GM12878 (cell line): ENCODE results near the gene DYNLL1. TPM values are rescaled to one million over a fixed set of nuclear protein-coding genes. Genes with fewer than 3 reads are reported as not detected.

ENCODE experiments used
- ATAC-seq: fragments of 200-7000 bp; cut with Tn5 transposase; 3 replicates; pipeline ENCODE4 v1.9.1; 2020; ENCODE audit warnings: mild to moderate bottlenecking, moderate library complexity
- BruUV-seq: library from RNA; stranded (reverse); fragments of 400-500 nt; replicated peaks from 2 replicates; lab custom pipeline; 2021; lab: Mats Ljungman, UMichigan
- CTCF ChIA-PET: fragments of 300-600 bp; sonication (Branson Sonifier 250); formaldehyde crosslinking; extraction: SDS; loops from one replicate; lab custom pipeline; 2021; ENCODE audit warnings: inconsistent platforms; lab: Yijun Ruan, JAX
- POLR2A ChIA-PET: fragments of 350-600 bp; formaldehyde crosslinking; extraction: SDS; loops from one replicate; lab custom pipeline; 2021; ENCODE audit warnings: inconsistent platforms; lab: Charles Lee
- RAD21 ChIA-PET: fragments of 300-600 bp; sonication (Branson Sonifier 250); formaldehyde crosslinking; loops from one replicate; lab custom pipeline; 2023; ENCODE audit warnings: antibody characterized with exemption; ENCODE audit not compliant: unreplicated experiment; lab: Charles Lee
- SMC1A ChIA-PET: fragments of 300-600 bp; sonication (Branson Sonifier 250); formaldehyde crosslinking; loops from one replicate; lab custom pipeline; 2023; ENCODE audit not compliant: unreplicated experiment, uncharacterized antibody; lab: Charles Lee
- DNase-seq: peaks from one replicate; pipeline ENCODE4 v3.0.0-alpha.2; 2011; ENCODE audit warnings: low read depth, low spot score
- FAIRE-seq: peaks from 3 replicates; lab custom pipeline; 2011; peaks lifted over from hg19 to GRCh38; lab: Jason Lieb, UNC
- H2AFZ ChIP-seq: 2 replicates; pipeline ENCODE4 v1.6.0; 2011; ENCODE audit warnings: low read depth, low read length, control low read depth; ENCODE audit not compliant: control insufficient read depth
- H3K27ac ChIP-seq: 2 replicates; pipeline ENCODE4 v1.5.1; 2011; ENCODE audit warnings: control low read depth; ENCODE audit not compliant: control insufficient read depth, insufficient read depth
- H3K27me3 ChIP-seq, 2 experiments: replicated peaks in 1 of 2; 2 replicates each; pipeline versions ENCODE4 v1.6.0 to v1.6.1; 2011; ENCODE audit warnings: low read length in 1 of 2; ENCODE audit not compliant: control insufficient read depth in 2 of 2, insufficient read depth in 2 of 2
- H3K36me3 ChIP-seq, 2 experiments: 2 replicates each; pipeline ENCODE4 v1.5.1; 2011; ENCODE audit warnings: low read length in 1 of 2; ENCODE audit not compliant: control insufficient read depth in 2 of 2, insufficient read depth in 2 of 2
- H3K4me1 ChIP-seq: 2 replicates; pipeline ENCODE4 v1.6.1; 2011; ENCODE audit warnings: mild to moderate bottlenecking, low read length, moderate library complexity, mixed read lengths; ENCODE audit not compliant: control insufficient read depth, insufficient read depth
- H3K4me2 ChIP-seq: 2 replicates; pipeline ENCODE4 v1.6.0; 2011; ENCODE audit warnings: control low read depth; ENCODE audit not compliant: control insufficient read depth, insufficient read depth
- H3K4me3 ChIP-seq: fragments of 200-600 bp; sonication (generic); 2 replicates; pipeline ENCODE4 v1.5.1; 2016
- H3K79me2 ChIP-seq: 2 replicates; pipeline ENCODE4 v1.6.0; 2011; ENCODE audit warnings: low read length; ENCODE audit not compliant: control insufficient read depth, insufficient read depth
- H3K9ac ChIP-seq: 2 replicates; pipeline ENCODE4 v1.8.0; 2011; ENCODE audit warnings: low read length, control low read depth, mixed read lengths; ENCODE audit not compliant: control insufficient read depth, insufficient read depth
- H3K9me3 ChIP-seq: replicated peaks from 3 replicates; pipeline ENCODE4 v1.5.1; 2011; ENCODE audit warnings: mild to moderate bottlenecking, low read length; ENCODE audit not compliant: control insufficient read depth, insufficient read depth
- H4K20me1 ChIP-seq: 2 replicates; pipeline ENCODE4 v1.6.0; 2011; ENCODE audit not compliant: control insufficient read depth, insufficient read depth
- POLR2AphosphoS2 ChIP-seq: IDR thresholded peaks from 2 replicates; pipeline ENCODE4 v1.6.1; 2011; ENCODE audit warnings: low read depth, mild to moderate bottlenecking, low read length, improper control_type of control experiment, moderate library complexity
- POLR2AphosphoS5 ChIP-seq: IDR thresholded peaks from 2 replicates; pipeline ENCODE4 v1.6.1; 2011; ENCODE audit warnings: mild to moderate bottlenecking, low read length, inconsistent platforms
- SIX5 ChIP-seq: IDR thresholded peaks from 2 replicates; pipeline ENCODE4 v1.6.1; 2011; ENCODE audit warnings: mild to moderate bottlenecking, low read depth, low read length, moderate library complexity; ENCODE audit not compliant: severe bottlenecking
- WGBS: methylation state at CpG from one replicate; pipeline ENCODE4 v1.1.6; 2016; ENCODE audit warnings: low lambda C conversion rate; ENCODE audit not compliant: insufficient replicate concordance, insufficient coverage; ENCODE audit errors: missing lambda C conversion rate; 5-methylcytosine and 5-hydroxymethylcytosine counted together
- in situ Hi-C: fragments of 300-500 bp; cut with MboI; formaldehyde crosslinking; loops from 9 replicates; pipeline ENCODE4 v1.14.3; 2018; ENCODE audit warnings: mixed read lengths
- intact Hi-C: fragments of 100-400 bp; cut with micrococcal nuclease; formaldehyde crosslinking; loops from one replicate; pipeline ENCODE4 v1.14.2; 2022; ENCODE audit not compliant: unreplicated experiment
- polyA plus RNA-seq, 11 experiments: library from polyadenylated mRNA; depleted of rRNA in 4 of 11; unstranded in 6 of 11; stranded (reverse) in 5 of 11; fragments of >200 nt; fragmentation: Nextera tagmentation in 4 of 11; fragmentation: Illumina TruSeq in 1 of 11; extraction: Ambion mirVana in 4 of 11; extraction: Trizol in 1 of 11; gene quantifications; 1 replicate in 1 of 11; 2 replicates in 10 of 11; pipeline versions ENCODE4 v1.2.1 to v1.2.3, GENCODE V29; 2011 to 2016; ENCODE audit warnings: inconsistent platforms in 2 of 11, missing spikeins in 2 of 11, low read depth in 1 of 11
- total RNA-seq, 4 experiments: library from RNA; depleted of rRNA in 3 of 4; stranded (reverse); fragments of >200 nt in 3 of 4; fragmentation: Illumina TruSeq in 1 of 4; extraction: Trizol in 1 of 4; gene quantifications; 2 replicates each; pipeline versions ENCODE4 v1.2.1 to v1.2.3, GENCODE V29; 2013 to 2021
- TF ChIP-seq, protein P1 (sequence below): fragments of 150-350 bp; IDR thresholded peaks from 2 replicates; pipeline ENCODE4 v1.6.1; 2014; ENCODE audit warnings: mild to moderate bottlenecking, low read depth, low read length

DYNLL1 gene
- total and polyA plus RNA-seq, 10 of the 15 experiments (the other 5 are each of a cell fraction or from before 2014, with no cell fraction given) = 239 to 796 (median 379) TPM

DNA sequence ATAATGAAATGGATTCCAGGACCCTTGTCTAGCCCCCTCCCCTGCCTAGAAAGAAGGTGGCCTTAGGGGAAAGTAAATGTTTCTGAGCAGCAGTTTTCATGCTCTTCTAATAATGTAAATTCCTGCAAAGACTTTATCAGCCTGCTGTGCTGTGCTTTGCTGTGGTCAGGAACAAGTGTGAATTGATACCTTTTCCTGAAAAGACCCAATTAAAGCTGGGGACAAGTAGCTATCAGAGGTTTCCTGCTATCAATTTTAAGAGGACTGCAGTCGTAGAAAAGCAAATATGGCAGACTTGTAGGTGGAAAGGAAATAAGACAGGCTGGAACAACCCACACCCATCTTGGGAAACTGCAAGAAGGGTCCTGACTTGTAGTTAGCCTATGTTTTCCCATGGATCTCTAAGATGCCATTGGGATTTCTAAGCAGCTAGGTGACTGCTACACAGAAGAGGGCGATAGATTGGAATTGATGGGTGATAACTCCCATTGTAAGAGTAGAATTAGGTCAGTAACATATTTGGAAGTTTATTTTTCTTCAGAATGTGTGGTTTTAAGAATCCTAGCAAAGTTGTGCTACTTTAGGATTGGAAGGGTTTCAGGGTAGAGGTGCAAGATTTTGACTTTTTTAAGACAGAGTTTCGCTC, 3.1 kb downstream of the DYNLL1 start:
- Histone ChIP-seq H3K4me1 (peaks cover 4% of the 10 kb centered on the region), H3K4me2 (no peak overlapping the region), H3K79me2 (peaks cover 30% of the 10 kb centered on the region), H3K27me3 (no peaks in the 10 kb centered on the region), H3K36me3 (peaks cover 0 to 16% of the 10 kb centered on the region in 2 experiments; a peak in 2 of 4 replicates), H4K20me1 (0 out of 2 replicates have a peak, but pooled peaks cover 4% of the 10 kb centered on the region), H3K9me3 (no peaks in the 10 kb centered on the region), H3K4me3 (no peak overlapping the region), H3K27ac (no peak overlapping the region), H3K9ac (no peak overlapping the region), H2AFZ (no peak overlapping the region)
- intact Hi-C loops = no loop called here
- POLR2A ChIA-PET = interaction anchor here (0.9 to 1.6 kb wide), 3 partner anchors 10 to 31 kb away, joined by 3 to 7 read pairs (median 4); no protein-coding TSS in a partner anchor
- in situ Hi-C loops = no loop called here
- RAD21 ChIA-PET = no interaction called here
- DNase-seq = no peak
- TF ChIP-seq SIX5 (no peak), POLR2AphosphoS2 (0 out of 2 replicates have a peak, but pooled peaks have one; percentile 25), POLR2AphosphoS5 (0 out of 2 replicates have a peak, but pooled peaks have one; percentile 26)
- TF ChIP-seq, protein P1, sequence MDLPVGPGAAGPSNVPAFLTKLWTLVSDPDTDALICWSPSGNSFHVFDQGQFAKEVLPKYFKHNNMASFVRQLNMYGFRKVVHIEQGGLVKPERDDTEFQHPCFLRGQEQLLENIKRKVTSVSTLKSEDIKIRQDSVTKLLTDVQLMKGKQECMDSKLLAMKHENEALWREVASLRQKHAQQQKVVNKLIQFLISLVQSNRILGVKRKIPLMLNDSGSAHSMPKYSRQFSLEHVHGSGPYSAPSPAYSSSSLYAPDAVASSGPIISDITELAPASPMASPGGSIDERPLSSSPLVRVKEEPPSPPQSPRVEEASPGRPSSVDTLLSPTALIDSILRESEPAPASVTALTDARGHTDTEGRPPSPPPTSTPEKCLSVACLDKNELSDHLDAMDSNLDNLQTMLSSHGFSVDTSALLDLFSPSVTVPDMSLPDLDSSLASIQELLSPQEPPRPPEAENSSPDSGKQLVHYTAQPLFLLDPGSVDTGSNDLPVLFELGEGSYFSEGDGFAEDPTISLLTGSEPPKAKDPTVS = no peak
- BruUV-seq = no TSS peak
- CTCF ChIA-PET = interaction anchor here (0.8 to 0.9 kb wide), 2 partner anchors 29 to 473 kb away, joined by 3 read pairs; partner anchors contain the start of gene SRSF9
- no peak for FAIRE-seq
- SMC1A ChIA-PET = no interaction called here
- ATAC-seq = no peak
- 100% methylated on average over 3 of the region's 3 CpGs for WGBS
